NK-92 (cell line): ENCODE measurements around the gene NOP9.
A peak's percentile ranks its signal among the peaks of the same experiment; 100 is the strongest.

Source experiments
- DNase-seq: peaks from one replicate; lab custom pipeline; 2025; ENCODE audit not compliant: unreplicated experiment; lab: John Stamatoyannopoulos, UW

NOP9 gene

DNA sequence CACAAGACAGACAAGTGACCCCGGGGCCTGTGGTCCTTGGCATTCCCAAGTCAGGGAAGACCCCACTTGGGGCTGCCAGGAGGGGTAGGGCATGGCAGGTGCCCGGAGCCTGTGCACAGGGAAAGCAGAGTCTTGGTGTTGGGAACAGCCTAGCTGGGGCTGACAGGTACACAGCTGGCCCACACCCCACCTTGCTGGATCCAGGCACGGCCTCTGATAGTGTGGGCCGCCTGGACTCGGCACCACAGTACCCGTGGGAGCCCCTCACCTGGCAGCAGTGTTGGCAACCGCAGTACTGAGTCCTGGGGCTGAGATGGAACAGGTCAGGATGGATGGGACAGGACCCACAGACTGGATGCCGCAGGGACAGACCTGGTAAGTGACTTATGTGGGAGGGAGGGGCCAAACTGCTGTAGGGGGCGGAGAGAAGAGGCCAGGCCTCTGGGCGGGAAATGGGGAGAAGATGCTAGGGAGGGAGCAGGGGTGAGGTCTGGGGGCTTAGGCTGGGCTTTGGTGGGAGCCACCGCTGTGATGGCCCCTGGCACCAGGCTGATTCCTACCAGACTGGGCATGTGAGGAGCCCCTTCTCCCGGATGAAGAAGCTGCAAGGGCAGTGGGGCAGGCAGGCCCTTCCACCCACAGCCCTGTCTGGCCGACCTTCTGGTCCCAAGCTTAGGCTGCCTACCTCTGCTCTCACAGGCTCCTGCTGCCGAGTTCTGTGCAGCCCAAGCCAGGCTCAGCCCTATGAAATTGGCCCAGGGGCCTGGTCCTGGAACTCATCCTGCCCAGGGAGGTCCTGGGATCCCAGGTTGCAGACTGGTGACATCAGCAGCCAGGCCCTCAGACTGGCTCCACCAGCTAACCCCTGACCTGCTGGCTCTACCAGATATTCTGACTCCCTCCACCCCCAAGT lies 36.6 kb upstream of the NOP9 start, which contains the start of gene TGM1:
Gene TGM1 (minus strand): TSS at position 357 of the 913 bp plus-strand sequence. CDS start 825 bp downstream, outside the sequence.
- DNase-seq: no peak

DNA sequence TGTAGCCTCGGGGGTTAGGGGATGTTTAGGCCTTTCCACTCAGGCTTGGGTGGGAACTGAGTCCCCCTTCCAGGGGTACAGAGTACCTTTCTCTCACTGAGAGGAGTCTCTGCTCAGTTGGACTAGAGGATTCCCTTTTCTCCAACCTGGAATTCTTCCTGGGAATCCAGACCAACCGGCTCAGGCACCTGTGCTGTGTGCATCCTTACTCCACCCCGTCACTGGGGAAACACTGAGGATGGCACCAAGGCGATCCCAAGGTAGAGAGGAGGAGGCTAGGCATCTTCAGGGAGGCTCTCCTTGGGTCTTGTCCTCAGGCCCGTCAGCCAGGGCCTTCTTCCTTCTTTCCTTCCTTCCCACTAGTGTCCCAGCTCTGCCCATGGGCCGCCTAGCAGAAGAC lies 35.8 kb upstream of the NOP9 start:
- no peak for DNase-seq

GRCh38 chr14:24264298-24264697 lies 35.4 kb upstream of the NOP9 start:
- no peak for DNase-seq

DNA sequence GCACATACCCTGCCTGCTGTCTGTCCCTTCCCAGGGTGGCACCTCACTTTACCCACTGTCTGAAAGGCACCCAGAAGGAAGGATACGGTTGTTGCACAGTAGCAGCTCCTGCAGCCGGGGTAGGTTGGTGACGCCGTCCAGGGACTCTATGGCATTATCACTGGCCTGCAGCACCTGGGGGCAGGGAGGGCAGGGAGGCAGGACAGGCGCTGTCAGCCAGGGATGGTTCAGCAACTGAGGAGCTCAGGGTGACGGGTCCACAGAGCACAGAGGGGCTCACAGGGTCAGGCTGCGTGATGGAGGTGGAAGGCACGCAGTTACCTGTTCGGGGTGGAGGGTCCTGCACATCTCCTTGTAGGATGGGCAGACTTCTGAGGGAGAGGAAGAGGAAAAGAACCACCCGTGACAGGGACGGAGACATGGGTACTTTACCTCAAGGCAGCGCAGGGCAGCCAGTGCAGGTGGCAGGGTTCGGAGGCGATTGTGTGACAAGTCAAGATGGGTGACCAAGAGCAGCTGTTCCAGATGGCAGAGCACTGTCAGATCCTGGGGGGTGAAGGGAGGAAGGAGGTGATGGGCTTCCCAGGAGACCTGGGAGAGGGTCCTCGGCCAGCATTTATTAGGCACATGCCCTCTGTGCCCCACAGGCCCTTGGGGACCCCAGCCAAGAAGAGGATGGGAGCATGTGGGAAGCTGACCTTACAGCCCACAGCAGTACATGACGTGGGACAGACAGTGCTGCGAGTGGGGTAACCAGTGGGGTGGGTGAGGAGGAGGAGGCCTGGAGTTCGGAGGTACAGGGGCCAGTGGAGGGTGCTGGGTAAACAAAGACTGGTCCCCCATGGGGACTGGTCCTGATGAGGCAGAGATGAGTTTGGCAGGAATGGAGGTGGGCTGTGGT lies 33.1 kb upstream of the NOP9 start:
- DNase-seq: no peak

- DNase-seq: no peak
These were observed 32.1 kb upstream of the NOP9 start for GRCh38 chr14:24267516-24267915.

DNA sequence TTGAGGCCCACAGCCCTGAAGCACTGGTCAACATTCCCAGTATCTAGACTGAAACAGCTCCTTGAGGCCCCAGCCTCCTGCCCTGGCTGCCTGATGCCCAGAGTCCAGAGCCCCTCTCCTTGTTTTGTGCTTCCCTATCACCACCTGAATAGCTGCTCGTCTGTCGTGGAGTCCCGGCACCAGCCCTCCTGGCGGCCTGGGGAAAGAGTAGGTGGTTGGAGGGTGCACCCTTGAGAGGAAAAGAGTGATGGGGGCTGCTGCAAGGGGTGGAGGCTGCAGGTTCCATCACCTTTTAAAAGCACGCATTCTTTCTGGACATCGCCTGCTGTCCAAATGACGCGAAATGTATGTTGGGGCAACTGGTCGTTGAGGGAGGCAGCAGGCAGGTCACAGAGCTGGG lies 31.4 kb upstream of the NOP9 start:
- no peak for DNase-seq

GRCh38 chr14:24269368-24269767 lies 30.3 kb upstream of the NOP9 start:
- no peak for DNase-seq

- no peak for DNase-seq
These were observed 29.6 kb upstream of the NOP9 start for GRCh38 chr14:24269910-24270536.

GRCh38 chr14:24270537-24271133 lies 29.0 kb upstream of the NOP9 start:
- DNase-seq: no peak

GRCh38 chr14:24271134-24271833 lies 28.4 kb upstream of the NOP9 start, which contains the start of gene RABGGTA:
Gene RABGGTA (minus strand): TSS chr14:24271597. CDS start chr14:24271115, 482 bp downstream.
- peak; percentile 64 for DNase-seq

DNA sequence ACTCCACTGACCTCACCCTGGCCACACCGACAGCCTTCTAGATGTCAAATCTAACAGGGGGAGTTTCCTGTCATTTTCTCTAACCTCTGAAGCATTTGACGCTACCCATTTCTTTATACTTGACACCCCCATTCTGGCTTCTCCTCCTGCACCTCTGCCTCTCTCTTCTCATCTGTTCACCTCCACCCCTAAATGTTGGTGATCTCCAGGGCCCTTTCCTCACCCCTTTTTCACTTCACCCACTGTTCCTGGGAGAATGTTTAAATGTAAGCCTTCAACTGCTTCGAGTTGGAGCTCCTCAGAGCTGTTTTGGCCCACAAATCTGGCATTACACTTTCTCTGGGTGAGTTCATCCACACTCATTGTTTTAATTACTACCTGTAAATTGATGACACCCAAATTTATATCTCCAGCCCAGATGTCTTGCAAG lies 27.8 kb upstream of the NOP9 start:
- no peak for DNase-seq

GRCh38 chr14:24272467-24272866 lies 27.2 kb upstream of the NOP9 start:
- DNase-seq: no peak

DNA sequence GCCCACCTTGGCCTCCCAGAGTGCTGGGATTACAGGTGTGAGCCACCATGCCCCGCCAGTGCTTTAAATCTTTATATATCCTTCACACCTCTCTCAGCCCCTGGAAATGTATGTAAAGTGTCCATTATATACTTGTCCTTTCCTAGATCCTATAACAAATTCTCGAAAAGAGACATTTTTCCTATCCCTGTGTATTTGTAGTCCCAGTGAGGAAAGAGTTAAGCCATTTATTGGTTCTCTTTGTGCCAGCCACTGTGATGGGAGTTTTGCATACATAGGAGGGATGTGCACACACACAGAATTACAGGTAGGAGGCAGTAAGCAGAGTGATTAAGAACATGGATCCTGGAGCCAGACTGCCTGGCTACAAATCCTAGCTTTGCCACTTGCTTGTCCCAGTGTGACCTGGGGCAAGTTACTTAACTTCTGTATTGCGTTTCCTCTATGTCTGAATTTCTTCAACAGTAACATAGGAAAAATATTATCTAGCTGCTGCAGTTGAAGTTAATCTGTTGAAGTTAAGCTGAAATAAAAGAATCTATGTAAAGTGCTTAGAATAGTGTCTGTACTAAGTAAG lies 26.1 kb upstream of the NOP9 start:
- DNase-seq: no peak

GRCh38 chr14:24274101-24274543 lies 25.5 kb upstream of the NOP9 start:
- no peak for DNase-seq

DNA sequence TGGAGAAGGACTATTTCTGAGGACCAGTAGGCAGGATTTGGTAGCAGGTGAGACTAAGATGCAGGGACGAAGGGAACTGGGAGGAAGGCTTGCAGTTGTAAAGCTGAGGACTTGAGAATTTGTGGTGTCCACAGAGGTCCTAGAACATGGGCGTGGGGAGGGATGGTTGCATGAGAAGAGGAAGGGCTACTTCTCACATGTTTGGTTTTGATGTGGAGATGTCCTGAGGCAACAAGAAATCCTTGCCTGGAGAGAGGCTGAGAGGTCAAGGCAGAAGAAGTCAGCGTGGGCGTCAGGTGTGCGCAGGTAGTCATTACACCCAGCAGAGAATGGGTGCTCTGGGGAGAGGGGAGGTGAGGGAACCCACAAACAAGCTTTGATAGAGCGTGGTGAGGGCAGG lies 22.6 kb upstream of the NOP9 start:
- no peak for DNase-seq

DNA sequence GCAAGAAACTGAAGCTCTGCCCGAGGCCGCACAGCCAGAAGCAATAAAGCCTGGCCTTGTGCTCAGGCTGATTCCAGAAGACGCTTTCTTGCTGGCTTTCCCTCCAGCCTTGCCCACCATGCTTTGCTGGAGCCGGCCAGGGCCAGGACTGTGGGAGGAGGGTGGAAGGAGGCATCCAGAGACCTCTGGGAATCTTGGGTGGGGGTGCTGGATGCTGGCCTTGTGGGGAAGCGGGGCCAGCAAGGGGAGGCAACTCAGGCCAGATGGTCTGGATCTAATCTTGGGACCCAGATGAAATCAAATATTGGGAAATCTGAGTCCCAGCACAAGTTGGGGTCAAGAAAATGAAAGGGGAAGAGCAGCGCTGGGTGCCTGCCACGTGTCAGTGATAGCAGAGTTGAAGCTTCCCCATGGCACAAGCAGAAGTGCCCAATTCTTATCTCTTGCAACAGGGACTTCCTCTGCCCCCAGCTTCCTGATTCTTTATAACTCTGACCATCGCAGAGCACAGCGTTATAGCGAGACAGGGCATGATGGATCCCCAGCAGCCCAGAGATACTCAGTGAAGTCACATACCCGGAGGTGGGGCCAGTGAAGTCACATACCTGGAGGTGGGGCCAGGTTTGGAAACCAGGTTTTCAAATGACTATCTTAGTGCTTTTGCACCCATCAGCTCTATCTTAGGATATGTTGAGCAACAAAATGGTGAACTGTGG lies 21.9 kb upstream of the NOP9 start:
- DNase-seq: no peak

DNA sequence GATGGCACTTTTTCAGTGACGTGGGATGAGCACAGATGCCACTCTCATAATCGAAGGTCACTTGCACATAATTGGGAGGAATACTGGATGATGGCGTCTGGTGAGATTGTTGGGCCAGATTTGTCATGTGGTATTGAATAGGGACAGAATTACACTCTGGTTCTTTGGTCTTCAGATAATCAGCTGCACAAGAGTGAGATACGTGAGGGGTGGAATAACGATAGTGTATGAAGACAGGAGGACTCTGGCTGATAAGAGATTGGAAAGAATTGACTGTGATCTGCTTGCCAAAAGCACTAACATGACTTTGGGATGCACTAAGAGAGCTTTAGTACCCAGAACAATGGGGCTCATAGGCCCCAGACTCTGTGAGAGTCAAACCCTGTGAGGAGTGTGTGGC lies 21.2 kb upstream of the NOP9 start:
- no peak for DNase-seq

GRCh38 chr14:24279301-24280186 lies 20.1 kb upstream of the NOP9 start:
- DNase-seq: no peak
